Measurements from ENCODE around the gene RALBP1.
"Not testable (repeated sequence)": the region's sequence is repeated elsewhere in the genome, so short reads cannot be mapped to it uniquely, and the experiment has no call there.

The RALBP1 gene

GRCh38 chr18:9455718-9456511 lies 19.4 kb upstream of the RALBP1 start:
- DNase-seq = no peak

- no peak for DNase-seq
Measured at GRCh38 chr18:9466127-9466526, 9.2 kb upstream of the RALBP1 start.

- no peak for DNase-seq
Measured at GRCh38 chr18:9466846-9467245, 8.5 kb upstream of the RALBP1 start.

- DNase-seq = no peak
Measured at GRCh38 chr18:9468998-9469397, 6.3 kb upstream of the RALBP1 start.

- DNase-seq = no peak
Measured at GRCh38 chr18:9469685-9470084, 5.6 kb upstream of the RALBP1 start.

GRCh38 chr18:9474108-9474982 lies 968 bp upstream of the RALBP1 start:
- no peak for DNase-seq

- peak; percentile 43 for DNase-seq
Measured at GRCh38 chr18:9475643-9476591, 604 bp downstream of the RALBP1 start.

- not testable (repeated sequence) for DNase-seq
Measured at GRCh38 chr18:9476949-9477348, 1.6 kb downstream of the RALBP1 start.

- DNase-seq = no peak
Measured at GRCh38 chr18:9477509-9477908, 2.2 kb downstream of the RALBP1 start.

GRCh38 chr18:9478545-9478944 lies 3.2 kb downstream of the RALBP1 start:
- DNase-seq = no peak

GRCh38 chr18:9482790-9483189 lies 7.5 kb downstream of the RALBP1 start:
- no peak for DNase-seq

GRCh38 chr18:9483526-9483925 lies 8.2 kb downstream of the RALBP1 start:
- DNase-seq = no peak

- DNase-seq = not testable (repeated sequence)
Measured at GRCh38 chr18:9484856-9485255, 9.5 kb downstream of the RALBP1 start.

GRCh38 chr18:9488538-9488937 lies 13.2 kb downstream of the RALBP1 start:
- no peak for DNase-seq

- DNase-seq = no peak
Measured at GRCh38 chr18:9494778-9495331, 19.5 kb downstream of the RALBP1 start.

GRCh38 chr18:9495465-9495864 lies 20.2 kb downstream of the RALBP1 start:
- DNase-seq = no peak

- no peak for DNase-seq
Measured at GRCh38 chr18:9495916-9496705, 20.8 kb downstream of the RALBP1 start.

- no peak for DNase-seq
Measured at GRCh38 chr18:9506046-9506792, 30.9 kb downstream of the RALBP1 start.

GRCh38 chr18:9507565-9508088 lies 32.3 kb downstream of the RALBP1 start:
- no peak for DNase-seq

GRCh38 chr18:9508446-9509025 lies 33.2 kb downstream of the RALBP1 start:
- DNase-seq = no peak
